K562 (cell line): ENCODE data around the gene HSPA14. TPM values are rescaled to one million over a fixed set of nuclear protein-coding genes. Genes with fewer than 3 reads are reported as not detected.

Experiments used
- BCL6 ChIP-seq: fragments of 250-450 bp; sonication (Bioruptor Pico); IDR thresholded peaks from 2 replicates; pipeline ENCODE4 v1.4.0; 2020
- CAMTA2 ChIP-seq: fragments of 250-450 bp; sonication (Bioruptor Pico); conservative IDR thresholded peaks from 2 replicates; pipeline ENCODE4 v1.5.1; 2022
- CGGBP1 ChIP-seq: fragments of 250-450 bp; sonication (Bioruptor Pico); IDR thresholded peaks from 2 replicates; pipeline ENCODE4 v1.9.0; 2021; ENCODE audit warnings: mild to moderate bottlenecking
- E2F5 ChIP-seq: sonication (generic); formaldehyde crosslinking; IDR thresholded peaks from 2 replicates; pipeline ENCODE4 v1.8.0; 2022; ENCODE audit warnings: mild to moderate bottlenecking, missing genetic modification reagents
- EHMT2 ChIP-seq: fragments of 450-650 bp; IDR thresholded peaks from 2 replicates; pipeline ENCODE4 v1.6.1; 2018; ENCODE audit warnings: antibody characterized with exemption
- FIP1L1 ChIP-seq: fragments of 200-400 bp; formaldehyde crosslinking; IDR thresholded peaks from 2 replicates; pipeline ENCODE4 v1.6.1; 2018; ENCODE audit warnings: mild to moderate bottlenecking, low read depth, low read length; ENCODE audit not compliant: poor library complexity, severe bottlenecking
- FOSL1 ChIP-seq: fragments of 200-800 bp; sonication (Bioruptor generic); conservative IDR thresholded peaks from 2 replicates; pipeline ENCODE4 v1.6.1; 2016; ENCODE audit warnings: missing genetic modification characterization, missing compliant biosample characterization
- IRF9 ChIP-seq: fragments of 450-650 bp; IDR thresholded peaks from 2 replicates; pipeline ENCODE4 v1.6.1; 2016; ENCODE audit warnings: missing biosample characterization, missing genetic modification characterization
- JUNB ChIP-seq: fragments of 450-650 bp; formaldehyde crosslinking; conservative IDR thresholded peaks from 2 replicates; pipeline ENCODE4 v1.4.0; 2020; ENCODE audit warnings: mild to moderate bottlenecking
- MIER1 ChIP-seq: fragments of 450-650 bp; IDR thresholded peaks from 2 replicates; pipeline ENCODE4 v1.6.1; 2016; ENCODE audit warnings: antibody characterized with exemption, mild to moderate bottlenecking, low read depth
- MYNN ChIP-seq, 2 experiments: sonication (generic); formaldehyde crosslinking in 1 of 2; IDR thresholded peaks; 2 replicates each; pipeline versions ENCODE4 v1.5.0 to v1.6.1; 2016 to 2020; ENCODE audit warnings: antibody characterized with exemption in 1 of 2, missing genetic modification reagents in 1 of 2
- PTBP1 ChIP-seq: fragments of 200-400 bp; formaldehyde crosslinking; IDR thresholded peaks from 2 replicates; pipeline ENCODE4 v1.6.1; 2017; ENCODE audit warnings: low read depth, low read length
- RFX5 ChIP-seq: IDR thresholded peaks from 2 replicates; pipeline ENCODE4 v1.6.1; 2011; ENCODE audit warnings: low read depth, mild to moderate bottlenecking, improper control_type of control experiment, low read length
- SP1 ChIP-seq: sonication (generic); formaldehyde crosslinking; IDR thresholded peaks from 2 replicates; pipeline ENCODE4 v1.8.1; 2022; ENCODE audit warnings: mild to moderate bottlenecking, missing genetic modification reagents
- TCF3 ChIP-seq: sonication (generic); formaldehyde crosslinking; IDR thresholded peaks from 2 replicates; pipeline ENCODE4 v1.4.0; 2020; ENCODE audit warnings: mild to moderate bottlenecking, missing genetic modification reagents
- TCFL5 ChIP-seq: fragments of 250-450 bp; sonication (Bioruptor Pico); conservative IDR thresholded peaks from 2 replicates; pipeline ENCODE4 v1.6.1; 2021; ENCODE audit warnings: mild to moderate bottlenecking, moderate library complexity, matching md5 sums
- ZBTB34 ChIP-seq: fragments of 250-450 bp; sonication (Bioruptor Pico); IDR thresholded peaks from 2 replicates; pipeline ENCODE4 v1.8.0; 2021; ENCODE audit warnings: mild to moderate bottlenecking, moderate library complexity
- ZNF12 ChIP-seq: sonication (generic); formaldehyde crosslinking; IDR thresholded peaks from 2 replicates; pipeline ENCODE4 v1.4.0; 2020; ENCODE audit warnings: mild to moderate bottlenecking, missing genetic modification reagents
- ZNF121 ChIP-seq: sonication (generic); formaldehyde crosslinking; conservative IDR thresholded peaks from 2 replicates; pipeline ENCODE4 v1.8.0; 2022; ENCODE audit warnings: missing genetic modification reagents
- ZNF282 ChIP-seq: sonication (generic); formaldehyde crosslinking; IDR thresholded peaks from 2 replicates; pipeline ENCODE4 v1.8.1; 2023; ENCODE audit warnings: missing genetic modification reagents
- ZNF347 ChIP-seq: fragments of 450-650 bp; formaldehyde crosslinking; IDR thresholded peaks from 2 replicates; pipeline ENCODE4 v1.4.0; 2020; ENCODE audit warnings: low read depth, mild to moderate bottlenecking, moderate library complexity
- ZNF507 ChIP-seq: conservative IDR thresholded peaks from 2 replicates; pipeline ENCODE4 v1.6.1; 2017; ENCODE audit warnings: missing genetic modification characterization, missing compliant biosample characterization
- ZNF740 ChIP-seq, 3 experiments: fragments of 200-800 bp in 1 of 3; sonication (Bioruptor generic) in 1 of 3; sonication (generic) in 1 of 3; formaldehyde crosslinking in 1 of 3; IDR thresholded peaks; 2 replicates each; pipeline versions ENCODE4 v1.6.1 to v1.8.0; 2016 to 2022; ENCODE audit warnings: mild to moderate bottlenecking in 2 of 3, missing compliant biosample characterization in 2 of 3, missing genetic modification characterization in 2 of 3, missing genetic modification reagents in 1 of 3
- ZSCAN29 ChIP-seq: fragments of 450-650 bp; IDR thresholded peaks from 2 replicates; pipeline ENCODE4 v1.6.1; 2017
- polyA plus RNA-seq, 8 experiments: library from polyadenylated mRNA; depleted of rRNA in 4 of 8; stranded (reverse) in 5 of 8; unstranded in 3 of 8; fragments of >200 nt; fragmentation: Nextera tagmentation in 2 of 8; fragmentation: Illumina TruSeq in 1 of 8; extraction: Ambion mirVana in 2 of 8; extraction: Trizol in 1 of 8; gene quantifications; 2 replicates each; pipeline versions ENCODE4 v1.2.1 to v1.2.3, GENCODE V29; 2011 to 2014; ENCODE audit warnings: inconsistent platforms in 1 of 8, missing spikeins in 1 of 8
- total RNA-seq, 7 experiments: library from RNA; depleted of rRNA in 6 of 7; stranded (reverse); fragments of >200 nt in 6 of 7; fragmentation: Illumina TruSeq in 2 of 7; extraction: Trizol in 2 of 7; gene quantifications; 2 replicates each; pipeline versions ENCODE4 v1.2.1 to v1.2.3, GENCODE V29; 2011 to 2021; ENCODE audit warnings: low replicate concordance in 1 of 7

The HSPA14 gene
- total and polyA plus RNA-seq, 9 of the 15 experiments (the other 6 are each of a cell fraction or from before 2014, with no cell fraction given): 41.9 to 75.0 (median 63.2) TPM

GRCh38 chr10:14878266-14879123, 40.4 kb downstream of the HSPA14 start, which contains the start of gene SUV39H2 (continued):
- no peak for TF ChIP-seq MIER1
- no peak for TF ChIP-seq TCFL5 (CRISPR knock-in tag)
- TF ChIP-seq ZNF740 (CRISPR knock-in tag; IDR thresholded peaks at IDR 0.05): peak; percentile 78
- no peak for TF ChIP-seq ZNF740 (tag; IDR thresholded peaks at IDR 0.05)
- no peak for TF ChIP-seq ZNF282 (CRISPR knock-in tag)
- TF ChIP-seq ZNF347 (CRISPR knock-in tag): no peak
- no peak for TF ChIP-seq CGGBP1
- TF ChIP-seq ZSCAN29: no peak
- no peak for TF ChIP-seq ZNF507
- 0 out of 2 replicates have a peak, but pooled peaks have one; percentile 48 for TF ChIP-seq E2F5
- TF ChIP-seq ZBTB34 (CRISPR knock-in tag): no peak
- TF ChIP-seq MYNN (IDR thresholded peaks at IDR 0.05): no peak
- TF ChIP-seq MYNN (CRISPR knock-in tag; IDR thresholded peaks at IDR 0.05): no peak
- TF ChIP-seq FIP1L1: peak; percentile 29
- no peak for TF ChIP-seq CAMTA2
- no peak for TF ChIP-seq ZNF121 (CRISPR knock-in tag)
- TF ChIP-seq FOSL1: no peak; the same call in 1 of the 2 replicates
- 0 out of 2 replicates have a peak, but pooled peaks have one; percentile 68 for TF ChIP-seq SP1
- no peak for TF ChIP-seq IRF9
- no peak for TF ChIP-seq BCL6 (CRISPR knock-in tag)
- no peak for TF ChIP-seq PTBP1
- TF ChIP-seq EHMT2: no peak
- no peak for TF ChIP-seq ZNF12 (CRISPR knock-in tag)
- TF ChIP-seq RFX5: no peak
- no peak for TF ChIP-seq TCF3 (CRISPR knock-in tag)
- no peak for TF ChIP-seq JUNB
